GM10248 (cell line): ENCODE measurements around the gene TXN.
"Not testable (repeated sequence)": the region's sequence is repeated elsewhere in the genome, so short reads cannot be mapped to it uniquely, and the experiment has no call there.

Source experiments
- CTCF ChIA-PET: fragments of 300-600 bp; sonication (Branson Sonifier 250); formaldehyde crosslinking; extraction: SDS; loops from one replicate; lab custom pipeline; 2021; ENCODE audit warnings: antibody characterized with exemption; lab: Yijun Ruan, JAX
- POLR2A ChIA-PET: fragments of 350-650 bp; sonication (Branson Sonifier 250); formaldehyde crosslinking; extraction: SDS; loops from one replicate; lab custom pipeline; 2020; ENCODE audit warnings: antibody characterized with exemption; lab: Yijun Ruan, JAX
- DNase-seq: peaks from one replicate; pipeline ENCODE4 v3.0.0; 2012; ENCODE audit errors: extremely low spot score
- TF ChIP-seq, protein P1 (sequence below): IDR thresholded peaks from 2 replicates; pipeline ENCODE4 v1.5.1; 2012; ENCODE audit warnings: mild to moderate bottlenecking, low read depth; ENCODE audit errors: extremely low read depth, missing control alignments, control extremely low read depth

TXN gene

DNA sequence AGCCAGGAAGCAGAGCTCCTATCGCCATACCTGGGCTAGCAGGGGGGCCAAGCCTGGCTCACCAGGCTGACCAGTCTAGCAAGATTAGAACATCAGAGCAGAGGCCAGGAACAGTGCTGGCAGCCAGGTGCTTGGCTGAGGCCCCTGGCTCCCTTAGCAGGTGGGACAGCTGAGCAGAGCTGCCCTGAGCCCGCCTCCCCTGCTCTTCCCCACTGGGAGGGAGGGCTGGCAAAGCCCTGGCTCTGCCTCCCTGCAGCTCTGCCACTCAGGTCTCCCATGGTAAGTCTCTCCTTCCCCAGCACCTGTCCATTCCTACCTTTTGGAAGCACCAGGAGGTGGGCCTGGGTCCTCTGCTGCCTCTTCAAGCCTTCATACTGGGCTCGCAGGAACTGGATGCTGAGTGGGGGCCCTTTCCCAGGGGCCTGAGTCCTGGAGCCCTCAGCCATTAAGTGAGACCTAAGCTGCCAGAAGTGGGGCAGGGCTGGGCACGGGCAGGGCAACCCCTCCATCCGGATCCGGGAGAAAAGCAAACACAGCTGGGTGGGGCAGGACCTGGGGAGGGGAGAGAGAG is 49.2 kb downstream of the TXN start:
- CTCF ChIA-PET = interaction anchor here (1.3 kb wide), 1 partner anchor 8 kb away, joined by 4 read pairs; no protein-coding TSS in a partner anchor
- POLR2A ChIA-PET = interaction anchor here (0.6 kb wide), 1 partner anchor 1189 kb away, joined by 6 read pairs; no protein-coding TSS in a partner anchor
- DNase-seq = no peak
- TF ChIP-seq, protein P1, sequence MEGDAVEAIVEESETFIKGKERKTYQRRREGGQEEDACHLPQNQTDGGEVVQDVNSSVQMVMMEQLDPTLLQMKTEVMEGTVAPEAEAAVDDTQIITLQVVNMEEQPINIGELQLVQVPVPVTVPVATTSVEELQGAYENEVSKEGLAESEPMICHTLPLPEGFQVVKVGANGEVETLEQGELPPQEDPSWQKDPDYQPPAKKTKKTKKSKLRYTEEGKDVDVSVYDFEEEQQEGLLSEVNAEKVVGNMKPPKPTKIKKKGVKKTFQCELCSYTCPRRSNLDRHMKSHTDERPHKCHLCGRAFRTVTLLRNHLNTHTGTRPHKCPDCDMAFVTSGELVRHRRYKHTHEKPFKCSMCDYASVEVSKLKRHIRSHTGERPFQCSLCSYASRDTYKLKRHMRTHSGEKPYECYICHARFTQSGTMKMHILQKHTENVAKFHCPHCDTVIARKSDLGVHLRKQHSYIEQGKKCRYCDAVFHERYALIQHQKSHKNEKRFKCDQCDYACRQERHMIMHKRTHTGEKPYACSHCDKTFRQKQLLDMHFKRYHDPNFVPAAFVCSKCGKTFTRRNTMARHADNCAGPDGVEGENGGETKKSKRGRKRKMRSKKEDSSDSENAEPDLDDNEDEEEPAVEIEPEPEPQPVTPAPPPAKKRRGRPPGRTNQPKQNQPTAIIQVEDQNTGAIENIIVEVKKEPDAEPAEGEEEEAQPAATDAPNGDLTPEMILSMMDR = no peak

DNA sequence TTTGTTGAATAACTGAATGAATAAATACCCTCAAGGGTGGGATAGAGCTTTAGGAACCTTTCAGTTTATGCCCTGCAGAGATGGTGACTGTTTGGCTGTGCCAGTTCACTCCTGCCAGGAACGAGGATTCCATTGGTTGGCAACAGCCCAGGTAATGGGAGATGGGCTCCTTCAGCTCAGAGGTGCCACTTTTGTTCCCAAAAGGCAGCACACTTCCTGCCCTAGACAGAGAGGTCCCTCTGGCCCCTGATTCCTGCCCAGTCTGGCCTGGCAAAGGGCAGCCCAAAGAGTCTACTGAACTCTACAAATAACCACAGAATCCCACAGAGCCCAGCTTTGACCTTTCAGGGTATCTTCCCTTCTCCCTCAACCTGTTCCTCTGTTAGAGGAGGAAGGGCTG is 49.9 kb downstream of the TXN start:
- POLR2A ChIA-PET = no interaction called here
- TF ChIP-seq, protein P1 = no peak
- DNase-seq = no peak
- CTCF ChIA-PET = interaction anchor here (1.2 to 2.5 kb wide), 3 partner anchors 8 to 11 kb away, joined by 3 to 14 read pairs (median 4); no protein-coding TSS in a partner anchor

DNA sequence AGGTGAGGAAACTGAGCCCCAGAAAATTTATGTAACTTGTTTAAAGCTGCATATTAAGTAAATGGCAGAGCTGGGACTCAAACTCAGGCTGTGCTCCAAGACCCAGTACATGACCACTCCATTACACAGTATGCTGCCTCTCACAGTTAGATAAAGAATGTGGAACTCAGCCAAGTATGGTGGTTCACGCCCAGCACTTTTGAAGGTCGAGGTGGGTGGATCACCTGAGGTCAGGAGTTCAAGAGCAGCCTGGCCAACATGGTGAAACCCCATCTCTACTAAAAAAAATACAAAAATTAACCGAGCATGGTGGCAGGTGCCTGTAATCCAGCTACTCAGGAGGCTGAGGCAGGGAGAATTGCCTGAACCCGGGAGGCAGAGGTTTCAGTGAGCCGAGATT is 50.7 kb downstream of the TXN start:
- CTCF ChIA-PET = interaction anchor here (1.2 to 2.5 kb wide), 2 partner anchors 10 to 11 kb away, joined by 3 to 14 read pairs; no protein-coding TSS in a partner anchor
- DNase-seq, POLR2A ChIA-PET: not testable (repeated sequence)

GRCh38 chr9:110202232-110202631 is 54.1 kb downstream of the TXN start:
- DNase-seq = no peak
- TF ChIP-seq, protein P1 = no peak
- ChIA-PET POLR2A (no interaction called here), CTCF (interaction anchor here (1.0 kb wide), 1 partner anchor 15 kb away, joined by 4 read pairs; no protein-coding TSS in a partner anchor)

DNA sequence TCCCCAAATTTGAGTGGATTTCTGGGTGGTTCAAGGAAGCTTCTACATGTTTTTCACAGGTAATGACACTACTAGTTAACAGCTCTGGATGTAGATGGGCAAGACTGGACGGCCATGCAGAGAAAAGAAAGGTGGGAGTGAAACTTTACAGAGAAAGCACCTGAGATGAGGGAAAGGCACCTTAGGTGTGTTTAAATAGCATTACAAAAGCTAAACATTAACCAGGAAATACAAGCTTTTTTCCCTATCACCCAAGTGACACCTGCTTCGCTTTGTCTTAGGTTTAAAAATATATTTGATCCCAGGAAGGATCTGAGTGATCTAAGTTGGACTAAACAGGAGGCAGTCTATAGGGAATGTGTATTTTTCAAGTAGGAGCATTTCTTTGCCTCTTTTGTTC is 56.7 kb downstream of the TXN start:
- no peak for DNase-seq
- CTCF ChIA-PET = interaction anchor here (1.6 to 9.8 kb wide), 2 partner anchors 15 to 47 kb away, joined by 3 to 54 read pairs; no protein-coding TSS in a partner anchor
- POLR2A ChIA-PET = no interaction called here
- TF ChIP-seq, protein P1 = no peak

GRCh38 chr9:110198357-110198756 is 58.0 kb downstream of the TXN start:
- TF ChIP-seq, protein P1 = no peak
- POLR2A ChIA-PET = no interaction called here
- no peak for DNase-seq
- CTCF ChIA-PET = interaction anchor here (1.6 to 9.8 kb wide), 3 partner anchors 14 to 18 kb away, joined by 3 to 54 read pairs (median 6); no protein-coding TSS in a partner anchor
